OCI-LY1 (cell line): ENCODE data around the gene YWHAQ.

Source experiments
- H2AFZ ChIP-seq: fragments of 200-600 bp; sonication (generic), shearing (Covaris generic); 2 replicates; pipeline ENCODE4 v1.6.0; 2014; ENCODE audit warnings: antibody characterized with exemption, mild to moderate bottlenecking, low read length
- H3F3A ChIP-seq: fragments of 200-600 bp; sonication (generic), shearing (Covaris generic); 2 replicates; pipeline ENCODE4 v1.6.0; 2014; ENCODE audit warnings: mild to moderate bottlenecking, antibody characterized with exemption, low read length, moderate library complexity; ENCODE audit not compliant: insufficient read depth
- H3K27ac ChIP-seq: fragments of 200-600 bp; sonication (generic); 2 replicates; pipeline ENCODE4 v1.5.1; 2014; ENCODE audit warnings: low read length, mixed run types, mild to moderate bottlenecking, low read depth; ENCODE audit not compliant: poor library complexity, severe bottlenecking
- H3K27me3 ChIP-seq: fragments of 200-600 bp; sonication (generic); 2 replicates; pipeline ENCODE4 v1.6.0; 2014; ENCODE audit warnings: antibody characterized with exemption, mild to moderate bottlenecking, low read length, moderate library complexity; ENCODE audit not compliant: insufficient read depth
- H3K36me3 ChIP-seq: fragments of 200-600 bp; sonication (generic); 2 replicates; pipeline ENCODE4 v1.6.1; 2014; ENCODE audit warnings: mild to moderate bottlenecking, antibody characterized with exemption, low read length, moderate library complexity, mixed read lengths; ENCODE audit not compliant: insufficient read depth
- H3K4me1 ChIP-seq: fragments of 200-600 bp; sonication (generic); 2 replicates; pipeline ENCODE4 v1.5.1; 2014; ENCODE audit warnings: mild to moderate bottlenecking, low read length, moderate library complexity; ENCODE audit not compliant: insufficient read depth, severe bottlenecking
- H3K4me2 ChIP-seq: fragments of 200-600 bp; sonication (generic), shearing (Covaris generic); 2 replicates; pipeline ENCODE4 v1.6.1; 2014; ENCODE audit warnings: low read length
- H3K4me3 ChIP-seq: fragments of 200-600 bp; sonication (generic); 2 replicates; pipeline ENCODE4 v1.5.1; 2014; ENCODE audit warnings: low read length, low read depth, mild to moderate bottlenecking, mixed read lengths; ENCODE audit not compliant: poor library complexity, severe bottlenecking
- H3K79me2 ChIP-seq: fragments of 200-600 bp; shearing (Covaris generic); 2 replicates; pipeline ENCODE4 v1.6.1; 2016; ENCODE audit warnings: mixed run types, low read length, mixed read lengths; ENCODE audit not compliant: insufficient read depth
- H3K9ac ChIP-seq: fragments of 200-600 bp; sonication (generic), shearing (Covaris generic); 2 replicates; pipeline ENCODE4 v1.6.1; 2014; ENCODE audit warnings: mild to moderate bottlenecking, low read length, mixed read lengths
- H3K9me2 ChIP-seq: fragments of 200-600 bp; sonication (generic), shearing (Covaris generic); 2 replicates; pipeline ENCODE4 v1.6.1; 2014; ENCODE audit warnings: low read depth, mild to moderate bottlenecking, low read length, mixed read lengths
- H3K9me3 ChIP-seq: fragments of 200-600 bp; shearing (Covaris generic); 2 replicates; pipeline ENCODE4 v1.6.1; 2014; ENCODE audit warnings: low read length, mixed read lengths
- H4K20me1 ChIP-seq: fragments of 200-600 bp; sonication (generic), shearing (Covaris generic); 2 replicates; pipeline ENCODE4 v1.6.0; 2016; ENCODE audit warnings: mild to moderate bottlenecking, low read length; ENCODE audit not compliant: insufficient read depth
- EZH2 ChIP-seq: fragments of 200-600 bp; sonication (generic), shearing (Covaris generic); IDR thresholded peaks from 2 replicates; pipeline ENCODE4 v1.8.0; 2017; ENCODE audit warnings: borderline replicate concordance, mixed run types, mild to moderate bottlenecking, antibody characterized with exemption, low read length, moderate library complexity, mixed read lengths
- TF ChIP-seq, protein P1 (sequence below): fragments of 200-600 bp; sonication (generic), shearing (Covaris generic); IDR thresholded peaks from 2 replicates; pipeline ENCODE4 v1.5.1; 2017; ENCODE audit warnings: mild to moderate bottlenecking, antibody characterized with exemption, low read length, moderate library complexity, mixed read lengths

Gene YWHAQ

DNA sequence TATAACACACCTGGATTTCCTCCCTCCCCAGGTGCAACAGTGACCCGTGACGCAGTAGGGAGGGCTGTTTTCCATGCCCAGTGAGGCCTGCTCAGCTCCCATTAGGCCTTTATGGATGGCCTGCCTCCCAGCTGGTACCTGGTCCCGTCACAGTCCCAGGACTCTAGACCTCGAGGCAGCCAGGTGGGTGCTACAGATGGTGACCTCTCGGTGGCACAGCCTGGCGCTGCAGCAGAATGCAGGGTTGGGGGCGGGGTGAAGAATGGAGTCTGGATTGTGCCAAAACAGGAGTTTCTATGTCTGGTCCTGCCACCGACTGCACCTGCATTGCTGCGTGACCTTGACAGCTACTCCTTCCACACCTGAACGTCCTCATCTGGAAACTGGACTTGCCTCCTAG lies 18.0 kb upstream of the YWHAQ start:
- no peaks in the 10 kb centered on the region for H3K9me3 ChIP-seq
- H3K4me3 ChIP-seq: no peak overlapping the region
- no peaks in the 10 kb centered on the region for H3K9me2 ChIP-seq
- TF ChIP-seq, protein P1, sequence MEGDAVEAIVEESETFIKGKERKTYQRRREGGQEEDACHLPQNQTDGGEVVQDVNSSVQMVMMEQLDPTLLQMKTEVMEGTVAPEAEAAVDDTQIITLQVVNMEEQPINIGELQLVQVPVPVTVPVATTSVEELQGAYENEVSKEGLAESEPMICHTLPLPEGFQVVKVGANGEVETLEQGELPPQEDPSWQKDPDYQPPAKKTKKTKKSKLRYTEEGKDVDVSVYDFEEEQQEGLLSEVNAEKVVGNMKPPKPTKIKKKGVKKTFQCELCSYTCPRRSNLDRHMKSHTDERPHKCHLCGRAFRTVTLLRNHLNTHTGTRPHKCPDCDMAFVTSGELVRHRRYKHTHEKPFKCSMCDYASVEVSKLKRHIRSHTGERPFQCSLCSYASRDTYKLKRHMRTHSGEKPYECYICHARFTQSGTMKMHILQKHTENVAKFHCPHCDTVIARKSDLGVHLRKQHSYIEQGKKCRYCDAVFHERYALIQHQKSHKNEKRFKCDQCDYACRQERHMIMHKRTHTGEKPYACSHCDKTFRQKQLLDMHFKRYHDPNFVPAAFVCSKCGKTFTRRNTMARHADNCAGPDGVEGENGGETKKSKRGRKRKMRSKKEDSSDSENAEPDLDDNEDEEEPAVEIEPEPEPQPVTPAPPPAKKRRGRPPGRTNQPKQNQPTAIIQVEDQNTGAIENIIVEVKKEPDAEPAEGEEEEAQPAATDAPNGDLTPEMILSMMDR: no peak
- TF ChIP-seq EZH2: no peak
- H3K4me2 ChIP-seq: no peak overlapping the region
- H3K27ac ChIP-seq: no peak overlapping the region
- no peaks in the 10 kb centered on the region for H3K36me3 ChIP-seq
- H3K79me2 ChIP-seq: no peaks in the 10 kb centered on the region
- H3K9ac ChIP-seq: no peak overlapping the region
- H3K27me3 ChIP-seq: 0 out of 2 replicates have a peak, but pooled peaks cover 3% of the 10 kb centered on the region
- no peaks in the 10 kb centered on the region for H3K4me1 ChIP-seq
- no peak overlapping the region for H2AFZ ChIP-seq
- no peaks in the 10 kb centered on the region for H3F3A ChIP-seq
- no peaks in the 10 kb centered on the region for H4K20me1 ChIP-seq

DNA sequence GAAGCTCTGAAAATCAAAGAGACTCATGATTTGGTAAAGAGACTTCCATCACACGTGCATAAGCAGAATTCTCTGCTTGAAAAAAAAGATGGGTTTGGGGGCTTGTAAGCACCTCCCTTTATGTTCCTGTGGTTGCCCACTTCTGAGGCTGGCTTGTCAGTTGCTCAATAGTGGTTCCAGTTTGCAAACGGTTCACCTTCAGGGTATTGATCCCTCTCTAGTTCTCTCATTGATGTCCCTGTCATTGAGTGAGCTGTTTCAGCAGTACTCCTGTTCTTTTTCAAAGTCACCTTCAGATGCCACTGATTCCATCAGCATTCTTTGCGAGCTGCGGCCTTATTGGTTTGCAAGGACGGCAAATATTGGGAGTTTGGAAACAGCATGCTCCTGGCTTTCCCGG lies 17.1 kb upstream of the YWHAQ start:
- Histone ChIP-seq H3K4me3 (no peak overlapping the region), H3K9me2 (no peaks in the 10 kb centered on the region), H3K36me3 (no peaks in the 10 kb centered on the region), H3K4me2 (no peak overlapping the region), H3K27me3 (0 out of 2 replicates have a peak, but pooled peaks cover 3% of the 10 kb centered on the region), H3K9ac (no peak overlapping the region), H2AFZ (no peak overlapping the region), H3K27ac (no peak overlapping the region), H3F3A (no peaks in the 10 kb centered on the region), H3K79me2 (no peaks in the 10 kb centered on the region), H3K9me3 (no peaks in the 10 kb centered on the region), H3K4me1 (no peaks in the 10 kb centered on the region), H4K20me1 (no peaks in the 10 kb centered on the region)
- TF ChIP-seq, protein P1: no peak
- TF ChIP-seq EZH2: no peak

DNA sequence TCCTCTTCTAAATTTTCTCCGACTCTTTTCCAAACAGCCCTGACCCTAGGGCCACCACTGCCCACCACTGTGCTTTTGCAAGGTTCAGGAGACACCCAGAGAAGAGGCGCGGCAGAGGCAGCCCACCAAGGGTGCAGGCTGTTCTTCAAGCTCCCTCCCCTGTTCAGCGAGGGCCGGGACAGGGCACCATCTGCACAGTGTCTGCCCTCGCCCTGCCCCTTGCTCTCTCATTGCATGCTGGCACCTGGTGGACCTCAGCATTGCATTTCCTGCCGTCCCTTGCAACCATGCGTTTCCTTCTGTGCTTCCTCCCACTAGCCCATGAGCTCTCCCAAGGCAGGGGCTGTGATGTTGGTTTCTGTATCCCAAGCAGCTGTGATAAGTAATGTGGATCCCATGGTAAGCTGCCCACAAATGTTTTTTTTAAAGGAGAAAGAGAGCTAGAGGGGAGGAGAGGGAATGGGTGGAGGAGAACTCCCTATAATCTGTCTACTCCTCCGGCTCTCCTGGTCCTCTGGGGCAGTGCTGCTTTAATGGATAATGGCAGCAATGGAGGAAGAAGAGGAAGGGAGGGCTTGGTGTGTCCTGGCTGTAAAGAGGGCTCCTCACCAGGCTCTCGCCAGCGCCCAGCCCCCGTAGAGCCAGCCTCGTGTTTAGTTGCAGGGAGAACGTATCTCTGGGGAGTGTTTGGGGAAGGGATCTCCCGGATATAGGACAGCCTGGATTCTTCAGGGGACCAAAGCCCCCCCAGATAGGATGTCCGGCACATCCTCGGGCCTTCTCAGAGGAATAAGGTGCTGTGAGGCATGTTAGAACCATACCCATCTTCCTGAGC lies 15.6 kb upstream of the YWHAQ start:
- TF ChIP-seq, protein P1: no peak
- TF ChIP-seq EZH2: no peak
- no peaks in the 10 kb centered on the region for H3K79me2 ChIP-seq
- 0 out of 2 replicates have a peak, but pooled peaks cover 3% of the 10 kb centered on the region for H3K27me3 ChIP-seq
- no peak overlapping the region for H3K27ac ChIP-seq
- no peak overlapping the region for H2AFZ ChIP-seq
- H3K36me3 ChIP-seq: no peaks in the 10 kb centered on the region
- no peaks in the 10 kb centered on the region for H3K9me2 ChIP-seq
- no peak overlapping the region for H3K9ac ChIP-seq
- peaks cover 4% of the 10 kb centered on the region for H3K4me1 ChIP-seq
- H3K4me3 ChIP-seq: no peak overlapping the region
- no peaks in the 10 kb centered on the region for H4K20me1 ChIP-seq
- H3F3A ChIP-seq: no peaks in the 10 kb centered on the region
- no peak overlapping the region for H3K4me2 ChIP-seq
- no peaks in the 10 kb centered on the region for H3K9me3 ChIP-seq
